NCI-H146 treated with DMSO at 0.1 percent for 48 hours (cell line): ENCODE measurements around the gene FHOD1.
A peak's percentile ranks its signal among the peaks of the same experiment; 100 is the strongest.

Experiments used
- DNase-seq: peaks from one replicate; lab custom pipeline; 2025; ENCODE audit not compliant: unreplicated experiment; lab: John Stamatoyannopoulos, UW

FHOD1 gene

GRCh38 chr16:67210069-67210937, 37.0 kb downstream of the FHOD1 start:
- DNase-seq: no peak

- DNase-seq: no peak
Measured at GRCh38 chr16:67209565-67209964, 37.7 kb downstream of the FHOD1 start.

GRCh38 chr16:67208154-67208896, 39.0 kb downstream of the FHOD1 start:
- DNase-seq: no peak

- DNase-seq: no peak
Measured at GRCh38 chr16:67207249-67208091, 39.8 kb downstream of the FHOD1 start.

GRCh38 chr16:67206838-67207248, 40.4 kb downstream of the FHOD1 start:
- no peak for DNase-seq

- DNase-seq: no peak
Measured at GRCh38 chr16:67206129-67206837, 41.0 kb downstream of the FHOD1 start.

- no peak for DNase-seq
Measured at GRCh38 chr16:67204076-67204475, 43.2 kb downstream of the FHOD1 start.

GRCh38 chr16:67202956-67203493, 44.3 kb downstream of the FHOD1 start:
- DNase-seq: no peak

GRCh38 chr16:67202426-67202825, 44.9 kb downstream of the FHOD1 start:
- DNase-seq: no peak

- no peak for DNase-seq
Measured at GRCh38 chr16:67201411-67202345, 45.6 kb downstream of the FHOD1 start.

- no peak for DNase-seq
Measured at GRCh38 chr16:67200491-67200890, 46.8 kb downstream of the FHOD1 start.

- peak; percentile 25 for DNase-seq
Measured at GRCh38 chr16:67199808-67200198, 47.5 kb downstream of the FHOD1 start.

GRCh38 chr16:67199011-67199807, 48.1 kb downstream of the FHOD1 start, which contains the start of gene ELMO3:
Gene ELMO3 (plus strand): TSS chr16:67199131. CDS start chr16:67199327, 196 bp downstream.
- DNase-seq: peak; percentile 49

- no peak for DNase-seq
Measured at GRCh38 chr16:67198238-67198734, 49.0 kb downstream of the FHOD1 start.

GRCh38 chr16:67197704-67198103, 49.6 kb downstream of the FHOD1 start:
- no peak for DNase-seq

GRCh38 chr16:67196881-67197280, 50.4 kb downstream of the FHOD1 start:
- DNase-seq: no peak

GRCh38 chr16:67195676-67196075, 51.6 kb downstream of the FHOD1 start:
- DNase-seq: no peak

- no peak for DNase-seq
Measured at GRCh38 chr16:67194260-67194659, 53.0 kb downstream of the FHOD1 start.
